Stimulated activated CD4-positive, alpha-beta T cell treated with anti-CD3 and anti-CD28 coated beads, Interleukin-4, amount 100 ng/mL, for 4 hours (primary cell): ENCODE measurements around the gene KEL.

Experiments
- DNase-seq, 2 experiments: peaks; one replicate each; pipeline ENCODE4 v3.0.0-alpha.2; 2020

Gene KEL

DNA sequence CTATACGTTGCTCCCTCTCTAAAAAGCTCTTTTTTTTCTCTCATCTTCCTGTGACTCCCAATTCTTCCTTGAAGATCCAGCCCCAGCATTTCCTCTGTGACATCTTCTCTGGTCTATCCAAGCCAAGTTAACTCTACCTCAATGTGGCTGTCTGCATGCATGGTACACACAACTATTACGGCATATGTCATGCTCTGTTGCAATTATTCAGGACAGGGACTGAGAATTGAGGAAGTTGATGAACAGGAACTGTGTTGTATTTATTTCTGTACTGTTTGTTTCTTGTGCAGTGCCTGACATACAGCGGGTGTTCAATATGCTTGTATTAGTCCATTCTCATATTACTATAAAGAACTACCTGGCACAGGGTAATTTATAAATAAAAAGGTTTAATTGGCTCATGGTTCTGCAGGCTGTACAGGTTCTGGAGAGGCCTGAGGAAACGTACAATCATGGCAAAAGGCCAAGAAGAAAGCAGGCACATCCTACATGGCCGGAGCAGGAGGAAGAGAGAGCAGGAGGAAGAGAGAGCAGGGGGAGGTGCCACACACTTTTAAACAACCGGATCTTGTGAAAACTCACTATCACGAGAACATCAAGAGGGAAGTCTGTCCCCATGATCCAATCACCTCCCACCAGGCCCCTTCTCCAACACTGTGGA is 34.9 kb downstream of the KEL start:
- no peak for DNase-seq

GRCh38 chr7:142925413-142925812 is 36.8 kb downstream of the KEL start:
- no peak for DNase-seq

DNA sequence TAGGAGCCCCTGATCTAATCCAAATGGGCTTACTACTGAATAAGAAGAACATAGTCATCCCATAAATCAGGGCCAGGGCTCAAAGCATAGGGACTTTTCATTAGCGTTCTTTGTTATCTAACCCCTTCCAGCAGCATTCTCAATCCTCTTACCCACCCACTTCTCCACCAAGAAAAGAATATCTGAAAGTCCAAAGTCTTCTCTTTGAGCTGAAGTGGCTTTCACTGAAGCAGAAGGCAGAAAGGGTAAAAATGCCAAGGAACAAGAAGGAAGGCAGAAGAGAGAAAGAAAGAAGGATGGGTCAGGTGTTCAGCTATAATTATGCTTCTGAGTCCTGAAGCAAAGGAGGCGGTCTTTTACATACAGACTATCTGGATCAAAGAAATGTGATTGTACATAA is 38.8 kb downstream of the KEL start:
- DNase-seq: no peak

GRCh38 chr7:142919656-142920055 is 42.5 kb downstream of the KEL start:
- DNase-seq: no peak

GRCh38 chr7:142918901-142919300 is 43.3 kb downstream of the KEL start:
- DNase-seq: no peak

DNA sequence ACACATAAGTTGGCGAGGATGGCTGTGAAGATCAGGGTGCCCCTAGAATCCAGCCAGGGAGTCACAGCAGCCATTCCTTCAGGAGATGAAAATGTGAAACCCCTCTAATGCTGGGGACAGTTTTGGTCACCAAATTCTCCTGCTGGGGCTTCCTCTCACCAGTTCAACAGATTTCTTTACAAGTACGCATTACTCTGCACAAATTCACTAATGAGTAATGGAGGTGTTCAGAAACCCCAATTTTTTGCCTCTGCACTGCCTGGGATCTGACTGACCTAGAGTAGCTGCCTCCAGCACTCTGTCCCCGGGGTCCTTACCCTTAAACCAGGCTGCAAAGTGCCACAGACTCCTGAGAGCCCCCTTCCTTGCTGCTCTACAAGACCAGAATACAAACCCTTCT is 44.7 kb downstream of the KEL start:
- no peak for DNase-seq

GRCh38 chr7:142916508-142916907 is 45.7 kb downstream of the KEL start:
- no peak for DNase-seq

GRCh38 chr7:142915315-142915714 is 46.8 kb downstream of the KEL start:
- DNase-seq: no peak

DNA sequence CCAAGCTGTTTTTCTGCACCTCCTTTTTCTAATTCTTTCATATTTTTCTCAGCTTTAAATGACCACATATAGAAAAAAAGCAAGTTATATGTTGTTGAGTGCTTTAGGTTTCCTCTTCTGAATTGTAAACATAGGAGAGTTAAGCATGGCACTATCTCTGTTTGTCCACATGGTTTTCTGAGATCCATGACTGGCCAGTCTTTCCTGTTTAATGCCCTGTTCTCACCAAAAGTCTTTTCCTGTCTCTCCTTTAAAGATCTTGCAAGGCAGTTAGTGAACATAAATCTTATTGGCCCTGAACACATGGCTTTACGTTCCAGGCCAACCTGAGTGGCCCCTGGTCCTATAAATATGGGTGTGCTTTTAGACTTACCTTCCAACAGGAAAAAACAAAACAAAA is 48.0 kb downstream of the KEL start:
- DNase-seq: no peak

DNA sequence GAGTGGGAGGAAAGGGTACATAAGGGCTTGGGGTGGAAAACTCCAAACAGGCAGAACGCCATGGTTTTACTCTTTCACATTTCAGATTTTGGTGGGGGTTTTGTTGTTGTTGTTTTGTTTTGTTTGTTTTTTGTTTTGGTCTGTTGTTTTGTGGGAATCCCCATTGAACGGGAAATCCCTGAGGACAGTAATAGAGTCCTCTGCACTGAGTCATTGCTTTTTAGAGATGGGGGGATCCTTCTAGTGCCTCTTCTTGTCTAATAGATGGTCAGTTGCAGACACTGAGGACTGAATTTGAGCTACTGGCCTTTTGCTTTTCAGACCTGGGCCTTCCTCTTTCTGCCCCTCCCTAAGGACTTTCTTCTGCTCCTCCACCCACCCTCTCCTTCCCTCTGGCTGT is 48.6 kb downstream of the KEL start:
- no peak for DNase-seq

- no peak for DNase-seq
These were observed 49.1 kb downstream of the KEL start for GRCh38 chr7:142913051-142913450.

- DNase-seq: no peak
These were observed 51.7 kb downstream of the KEL start for GRCh38 chr7:142910481-142910880.

GRCh38 chr7:142910031-142910433 is 52.1 kb downstream of the KEL start:
- no peak for DNase-seq

DNA sequence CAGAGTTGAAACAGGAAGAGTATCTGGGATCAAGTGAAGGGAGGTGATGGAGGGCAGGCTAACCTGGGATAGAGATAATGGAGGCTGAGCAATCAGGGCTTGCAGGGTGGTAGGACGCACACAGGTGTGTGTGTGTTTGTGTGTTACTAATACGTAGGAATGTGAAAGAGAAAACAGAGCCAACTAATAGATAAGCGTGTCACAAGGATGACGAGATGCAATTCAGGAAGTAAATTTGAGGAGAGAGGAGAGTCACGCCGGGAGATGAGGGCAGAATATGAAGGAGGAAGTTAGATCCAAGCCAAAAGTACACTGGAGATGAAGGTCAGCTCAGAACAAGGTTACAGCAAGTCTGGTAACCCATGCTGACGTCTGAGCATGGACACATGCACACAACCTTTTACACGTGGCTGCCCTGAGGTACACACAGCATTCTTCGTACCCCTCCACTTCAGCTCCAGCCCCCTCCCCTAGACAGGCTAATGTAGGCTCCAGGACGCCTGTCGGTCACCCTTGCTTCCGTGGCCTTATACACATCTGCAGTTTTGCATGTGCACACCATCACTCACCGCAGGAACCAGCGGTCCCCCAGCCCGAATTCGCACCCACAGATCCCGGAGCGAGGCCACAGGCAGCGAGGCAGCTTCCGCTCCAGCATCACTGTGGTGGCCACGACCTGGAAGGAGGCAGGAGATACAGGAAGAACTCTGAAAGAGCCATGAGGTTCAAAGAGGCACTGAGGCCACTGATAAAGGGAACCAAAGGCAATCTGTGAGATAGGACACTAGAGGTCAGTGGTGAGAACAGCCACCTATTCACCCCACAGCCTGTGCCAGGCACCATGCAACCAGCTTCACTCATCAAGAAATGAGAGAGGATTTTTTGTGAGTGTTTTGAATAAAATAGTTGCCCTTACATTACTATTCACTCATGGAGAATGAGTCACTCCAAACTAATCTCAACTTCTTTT is 53.0 kb downstream of the KEL start:
- DNase-seq: no peak

GRCh38 chr7:142908290-142908689 is 53.9 kb downstream of the KEL start:
- no peak for DNase-seq

GRCh38 chr7:142906643-142907042 is 55.5 kb downstream of the KEL start:
- no peak for DNase-seq

DNA sequence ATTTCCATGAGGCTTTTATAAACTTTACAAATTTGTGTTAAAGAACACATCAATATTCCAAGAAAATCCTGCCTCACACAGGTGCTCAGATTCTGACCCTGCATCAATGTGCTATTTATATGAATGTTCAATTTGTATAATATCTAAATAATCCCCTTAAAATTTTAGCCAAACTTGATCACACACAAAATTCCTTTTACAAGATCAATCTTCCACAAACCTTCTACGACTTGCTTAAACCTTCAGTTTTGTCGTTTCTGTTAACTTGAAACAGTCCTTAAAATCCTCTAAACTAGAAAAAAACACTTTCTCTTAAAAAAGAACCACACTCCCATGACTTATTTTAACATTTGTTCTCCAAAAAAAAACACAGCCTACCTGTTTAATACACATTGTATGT is 56.4 kb downstream of the KEL start:
- no peak for DNase-seq

DNA sequence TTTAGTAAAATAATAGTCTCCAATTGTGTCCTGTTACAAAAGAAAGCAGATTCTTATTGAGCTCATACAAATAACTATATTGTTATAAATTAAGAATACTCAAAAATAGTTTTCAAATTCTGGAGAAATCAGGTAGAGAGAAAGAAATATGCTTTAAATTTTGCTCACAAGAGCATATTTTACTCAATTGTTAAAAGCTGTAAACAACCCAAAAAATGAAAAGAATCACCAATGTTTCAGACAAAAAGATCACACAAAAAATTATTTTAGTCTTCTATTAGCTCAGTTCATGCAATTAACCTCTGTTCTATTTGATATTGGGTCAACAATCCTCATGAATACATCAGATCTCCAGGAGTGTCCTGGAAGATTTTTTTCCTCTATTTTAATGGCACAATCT is 58.0 kb downstream of the KEL start:
- DNase-seq: no peak

DNA sequence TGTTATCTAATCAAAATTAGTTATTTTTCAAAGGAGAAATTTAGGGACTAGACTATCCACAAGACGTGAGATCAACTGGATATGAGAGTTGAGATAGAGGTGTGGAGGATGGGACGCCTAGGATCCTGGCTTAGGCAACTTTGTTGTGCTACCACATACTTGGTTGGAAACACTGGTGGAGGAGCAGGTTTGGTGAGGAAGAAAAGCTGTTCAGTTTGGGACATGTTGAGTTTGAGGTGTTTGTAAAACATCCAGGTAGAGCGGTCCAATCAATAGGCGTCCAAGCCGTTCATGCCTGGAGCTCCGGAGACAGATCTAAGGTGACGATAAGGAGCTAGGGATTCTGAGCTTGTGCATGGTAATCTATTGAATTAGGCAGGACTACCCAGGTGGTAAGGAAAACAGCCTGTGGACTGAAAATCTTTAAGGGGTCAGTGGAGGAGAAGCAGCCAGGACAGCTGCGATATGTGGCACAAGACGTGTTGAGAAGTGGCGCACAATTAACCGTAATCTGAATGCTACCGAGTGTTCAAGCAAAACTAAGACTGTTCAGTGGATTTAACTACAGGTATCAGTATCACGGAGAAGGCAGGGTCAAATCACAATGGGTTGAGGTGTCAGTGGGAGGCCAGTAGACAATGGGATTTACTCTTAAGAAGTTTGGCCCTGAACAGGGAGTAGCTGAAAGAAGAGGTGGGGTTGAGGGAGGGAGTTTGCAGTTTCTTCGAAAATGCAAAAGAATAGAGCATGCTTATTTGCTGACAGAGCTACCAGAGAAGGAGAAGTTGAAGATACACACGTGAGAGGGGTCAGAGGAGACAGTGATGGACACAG is 60.5 kb downstream of the KEL start:
- no peak for DNase-seq

- DNase-seq: no peak
These were observed 62.5 kb downstream of the KEL start for GRCh38 chr7:142899661-142900060.

GRCh38 chr7:142898377-142899170 is 63.6 kb downstream of the KEL start:
- DNase-seq: no peak

GRCh38 chr7:142897691-142898090 is 64.5 kb downstream of the KEL start:
- DNase-seq: no peak
